OCI-LY7 (cell line): ENCODE measurements around the gene PRX.

Experiments used
- CTCF ChIP-seq: fragments of 200-600 bp; sonication (generic); conservative IDR thresholded peaks from 2 replicates; pipeline ENCODE4 v1.5.1; 2014; ENCODE audit warnings: mild to moderate bottlenecking, antibody characterized with exemption, low read length, moderate library complexity, mixed read lengths
- EZH2phosphoT487 ChIP-seq: fragments of 200-600 bp; sonication (generic); IDR thresholded peaks from 2 replicates; pipeline ENCODE4 v1.6.1; 2018; ENCODE audit warnings: low read depth, borderline replicate concordance, mild to moderate bottlenecking, mixed run types, antibody characterized with exemption, low read length, moderate library complexity, mixed read lengths

- TF ChIP-seq CTCF: no peak
- TF ChIP-seq EZH2phosphoT487: no peak
Observed at GRCh38 chr19:40348961-40349507, 64.1 kb downstream of the PRX start.
